ENCODE measurements around the gene ESPNL. TPM values are rescaled to one million over a fixed set of nuclear protein-coding genes. Genes with fewer than 3 reads are reported as not detected.

The ESPNL gene
- total RNA-seq, 1 experiment from 2014 or later = 1.1 TPM

GRCh38 chr2:238174291-238174690, 74.2 kb downstream of the ESPNL start:
- H3K36me3 Mint-ChIP-seq = peaks cover 48% of the 10 kb centered on the region
- no peak for ATAC-seq
- POLR2A ChIA-PET = no interaction called here
- no peaks in the 10 kb centered on the region for H3K27me3 Mint-ChIP-seq (ENCODE audit: low read depth)
- no peak overlapping the region for H3K4me3 Mint-ChIP-seq
- no peaks in the 10 kb centered on the region for H3K9me3 Mint-ChIP-seq
- DNase-seq (ENCODE audit: low spot score) = no peak
- no peak overlapping the region for H3K27ac Mint-ChIP-seq
- H3K4me1 Mint-ChIP-seq = no peaks in the 10 kb centered on the region
- TF ChIP-seq E2F4 (CRISPR knock-in tag; IDR thresholded peaks at IDR 0.05; ENCODE audit: borderline replicate concordance, low read depth) = no peak
- no peak for TF ChIP-seq SMAD3 (CRISPR knock-in tag; IDR thresholded peaks at IDR 0.05; ENCODE audit: borderline replicate concordance)
- CTCF ChIA-PET = interaction anchor here (1.1 to 1.5 kb wide), 2 partner anchors 9 to 35 kb away, joined by 3 read pairs; no protein-coding TSS in a partner anchor

- ChIA-PET POLR2A (no interaction called here), CTCF (interaction anchor here (1.5 kb wide), 1 partner anchor 36 kb away, joined by 3 read pairs; no protein-coding TSS in a partner anchor)
- Mint-ChIP-seq H3K9me3 (no peaks in the 10 kb centered on the region), H3K27me3 (ENCODE audit: low read depth) (no peaks in the 10 kb centered on the region), H3K36me3 (peaks cover 52% of the 10 kb centered on the region), H3K4me3 (no peak overlapping the region), H3K4me1 (no peaks in the 10 kb centered on the region), H3K27ac (no peak overlapping the region)
- DNase-seq (ENCODE audit: low spot score) (no peak), ATAC-seq (no peak)
- TF ChIP-seq SMAD3 (CRISPR knock-in tag; IDR thresholded peaks at IDR 0.05; ENCODE audit: borderline replicate concordance) (no peak), CREM (CRISPR knock-in tag; IDR thresholded peaks at IDR 0.05) (no peak), ZNF671 (CRISPR knock-in tag; IDR thresholded peaks at IDR 0.05) (no peak), GABPB1 (CRISPR knock-in tag; IDR thresholded peaks at IDR 0.05) (no peak), IRF2 (CRISPR knock-in tag; IDR thresholded peaks at IDR 0.05; ENCODE audit: borderline replicate concordance, low read depth) (no peak), MAX (CRISPR knock-in tag; IDR thresholded peaks at IDR 0.05) (no peak), SP1 (CRISPR knock-in tag; conservative IDR thresholded peaks at IDR 0.05) (no peak), ATF6 (CRISPR knock-in tag; IDR thresholded peaks at IDR 0.05) (no peak)
Observed at GRCh38 chr2:238174701-238175100, 74.6 kb downstream of the ESPNL start.

GRCh38 chr2:238176613-238177012, 76.5 kb downstream of the ESPNL start:
- ATAC-seq (no peak), DNase-seq (ENCODE audit: low spot score) (no peak)
- Mint-ChIP-seq H3K27ac (peak overlapping the region; percentile 25; the same call in 1 of the 2 replicates), H3K4me1 (no peaks in the 10 kb centered on the region), H3K9me3 (no peaks in the 10 kb centered on the region), H3K36me3 (peaks cover 60% of the 10 kb centered on the region), H3K27me3 (ENCODE audit: low read depth) (no peaks in the 10 kb centered on the region), H3K4me3 (no peak overlapping the region)
- ChIA-PET POLR2A (no interaction called here), CTCF (interaction anchor here (0.9 kb wide), 2 partner anchors 17 to 56 kb away, joined by 3 to 4 read pairs; no protein-coding TSS in a partner anchor)
- TF ChIP-seq SMAD3 (CRISPR knock-in tag; IDR thresholded peaks at IDR 0.05; ENCODE audit: borderline replicate concordance) = no peak
- no peak for TF ChIP-seq RORB (CRISPR knock-in tag; IDR thresholded peaks at IDR 0.05)

GRCh38 chr2:238180554-238180953, 80.4 kb downstream of the ESPNL start:
- H3K36me3 Mint-ChIP-seq = peaks cover 74% of the 10 kb centered on the region
- no peak for ATAC-seq

More at GRCh38 chr2:238180554-238180953, 80.4 kb downstream of the ESPNL start:
- no peak for DNase-seq (ENCODE audit: low spot score)
- POLR2A ChIA-PET = no interaction called here
- Mint-ChIP-seq H3K27ac (no peak overlapping the region), H3K4me3 (no peak overlapping the region), H3K27me3 (ENCODE audit: low read depth) (no peaks in the 10 kb centered on the region), H3K9me3 (no peaks in the 10 kb centered on the region), H3K4me1 (no peaks in the 10 kb centered on the region)
- CTCF ChIA-PET = no interaction called here
- TF ChIP-seq MYBL2 (CRISPR knock-in tag; IDR thresholded peaks at IDR 0.05) (no peak), SP1 (CRISPR knock-in tag; conservative IDR thresholded peaks at IDR 0.05) (no peak), CREB1 (CRISPR knock-in tag; IDR thresholded peaks at IDR 0.05) (no peak), SMAD4 (CRISPR knock-in tag; IDR thresholded peaks at IDR 0.05) (no peak), FOXP4 (CRISPR knock-in tag; IDR thresholded peaks at IDR 0.05) (no peak), FOXJ3 (CRISPR knock-in tag; IDR thresholded peaks at IDR 0.05; ENCODE audit: borderline replicate concordance) (no peak), CTCF (IDR thresholded peaks at IDR 0.05) (no peak), USF1 (CRISPR knock-in tag; IDR thresholded peaks at IDR 0.05) (no peak), ATF6 (CRISPR knock-in tag; IDR thresholded peaks at IDR 0.05) (no peak), ATF1 (CRISPR knock-in tag; IDR thresholded peaks at IDR 0.05) (no peak), TEAD4 (CRISPR knock-in tag; IDR thresholded peaks at IDR 0.05) (no peak)

All from WTC11 (cell line).